Suppressor macrophage treated with lipopolysaccharide for 4 hours (primary cell): ENCODE measurements around the gene MET.
"Not testable (repeated sequence)": the region's sequence is repeated elsewhere in the genome, so short reads cannot be mapped to it uniquely, and the experiment has no call there.

ENCODE experiments used
- DNase-seq: peaks from one replicate; pipeline ENCODE4 v3.0.0-alpha.2; 2020

MET gene

GRCh38 chr7:116812860-116813259 lies 140.9 kb downstream of the MET start:
- peak; percentile 41 for DNase-seq

- not testable (repeated sequence) for DNase-seq
Observed at GRCh38 chr7:116813371-116813770, 141.4 kb downstream of the MET start.

GRCh38 chr7:116815041-116815440 lies 143.0 kb downstream of the MET start:
- DNase-seq, result no peak

GRCh38 chr7:116820149-116820548 lies 148.2 kb downstream of the MET start:
- no peak for DNase-seq

- DNase-seq, result not testable (repeated sequence)
Observed at GRCh38 chr7:116821647-116822046, 149.7 kb downstream of the MET start.

- DNase-seq, result no peak
Observed at GRCh38 chr7:116824449-116824848, 152.5 kb downstream of the MET start.

GRCh38 chr7:116828281-116828680 lies 156.3 kb downstream of the MET start:
- no peak for DNase-seq

- DNase-seq, result no peak
Observed at GRCh38 chr7:116829041-116829440, 157.0 kb downstream of the MET start.

- DNase-seq, result no peak
Observed at GRCh38 chr7:116829493-116829892, 157.5 kb downstream of the MET start.

GRCh38 chr7:116832692-116833091 lies 160.7 kb downstream of the MET start:
- no peak for DNase-seq

- no peak for DNase-seq
Observed at GRCh38 chr7:116834815-116835504, 163.0 kb downstream of the MET start.

GRCh38 chr7:116836048-116836447 lies 164.1 kb downstream of the MET start:
- DNase-seq, result no peak

GRCh38 chr7:116836911-116837310 lies 164.9 kb downstream of the MET start:
- DNase-seq, result no peak

- no peak for DNase-seq
Observed at GRCh38 chr7:116837586-116837985, 165.6 kb downstream of the MET start.

GRCh38 chr7:116840256-116840655 lies 168.3 kb downstream of the MET start:
- DNase-seq, result no peak

- peak; percentile 32 for DNase-seq
Observed at GRCh38 chr7:116842371-116842770, 170.4 kb downstream of the MET start.

GRCh38 chr7:116843378-116843777 lies 171.4 kb downstream of the MET start:
- peak; percentile 89 for DNase-seq
